ENCODE data around the gene CERS4. TPM values are rescaled to one million over a fixed set of nuclear protein-coding genes. Genes with fewer than 3 reads are reported as not detected.
"Not testable (repeated sequence)": the region's sequence is repeated elsewhere in the genome, so short reads cannot be mapped to it uniquely, and the experiment has no call there.

CERS4 gene
- total RNA-seq, 2 experiments from 2014 or later = 15.7 to 19.4 TPM

DNA sequence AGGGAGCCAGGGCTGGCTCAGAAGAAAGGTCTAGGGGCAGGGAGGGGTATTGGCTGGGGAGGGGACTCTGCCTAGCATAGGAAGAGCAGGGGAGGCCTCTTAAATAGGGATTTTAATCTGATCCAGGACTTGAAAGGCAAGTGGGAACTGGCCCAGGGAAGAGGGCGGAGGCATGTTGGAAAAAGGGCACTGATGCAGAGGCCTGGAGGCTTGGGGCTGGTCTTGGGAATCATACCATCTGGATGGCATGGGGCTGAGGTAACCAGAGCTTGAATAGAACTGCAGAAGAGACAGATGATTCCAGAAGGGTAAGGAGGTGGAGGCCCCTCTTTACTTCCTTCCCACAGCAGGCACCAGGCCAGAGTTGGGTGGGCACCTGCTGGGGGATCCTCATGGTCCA is 29.1 kb downstream of the CERS4 start:
- peaks cover 10% of the 10 kb centered on the region for H3K4me1 Mint-ChIP-seq (ENCODE audit: low read depth)
- DNase-seq = no peak
- intact Hi-C loops (cut with micrococcal nuclease) = no loop called here
- no peaks in the 10 kb centered on the region for H3K27me3 Mint-ChIP-seq (ENCODE audit: low read depth)
- H3K36me3 Mint-ChIP-seq (ENCODE audit: low read depth) = peaks cover 13% of the 10 kb centered on the region
- no peak overlapping the region for H3K27ac Mint-ChIP-seq
- CTCF ChIA-PET = interaction anchor here (0.5 to 0.6 kb wide), 2 partner anchors 15 to 236 kb away, joined by 3 read pairs; no protein-coding TSS in a partner anchor
- no peak overlapping the region for H3K4me3 Mint-ChIP-seq
- H3K9me3 Mint-ChIP-seq = peaks cover 12% of the 10 kb centered on the region

- H3K27me3 Mint-ChIP-seq (ENCODE audit: low read depth) = no peaks in the 10 kb centered on the region
- CTCF ChIA-PET = interaction anchor here (0.6 to 0.9 kb wide), 2 partner anchors 14 to 40 kb away, joined by 3 to 4 read pairs; no protein-coding TSS in a partner anchor
- peaks cover 14% of the 10 kb centered on the region for H3K9me3 Mint-ChIP-seq
- no peak overlapping the region for H3K4me3 Mint-ChIP-seq
- intact Hi-C loops (cut with micrococcal nuclease) = no loop called here
- no peak overlapping the region for H3K27ac Mint-ChIP-seq
- peaks cover 12% of the 10 kb centered on the region for H3K4me1 Mint-ChIP-seq (ENCODE audit: low read depth)
- no peak for DNase-seq
- peaks cover 16% of the 10 kb centered on the region for H3K36me3 Mint-ChIP-seq (ENCODE audit: low read depth)
Observed at GRCh38 chr19:8239528-8240273, 30.5 kb downstream of the CERS4 start.

GRCh38 chr19:8240274-8241229 is 31.4 kb downstream of the CERS4 start:
- no peaks in the 10 kb centered on the region for H3K27me3 Mint-ChIP-seq (ENCODE audit: low read depth)
- peaks cover 12% of the 10 kb centered on the region for H3K4me1 Mint-ChIP-seq (ENCODE audit: low read depth)
- H3K9me3 Mint-ChIP-seq = peaks cover 14% of the 10 kb centered on the region
- H3K36me3 Mint-ChIP-seq (ENCODE audit: low read depth) = peaks cover 16% of the 10 kb centered on the region
- H3K27ac Mint-ChIP-seq = no peak overlapping the region
- no peak overlapping the region for H3K4me3 Mint-ChIP-seq
- CTCF ChIA-PET = interaction anchor here (0.9 kb wide), 2 partner anchors 41 to 82 kb away, joined by 4 read pairs; no protein-coding TSS in a partner anchor
- peak; percentile 69 for DNase-seq
- intact Hi-C loops (cut with micrococcal nuclease) = no loop called here

- intact Hi-C loops (cut with micrococcal nuclease) = no loop called here
- no peaks in the 10 kb centered on the region for H3K27me3 Mint-ChIP-seq (ENCODE audit: low read depth)
- peaks cover 16% of the 10 kb centered on the region for H3K36me3 Mint-ChIP-seq (ENCODE audit: low read depth)
- no peak for DNase-seq
- H3K27ac Mint-ChIP-seq = peak overlapping the region; percentile 21
- peaks cover 14% of the 10 kb centered on the region for H3K9me3 Mint-ChIP-seq
- no peak overlapping the region for H3K4me3 Mint-ChIP-seq
- peaks cover 12% of the 10 kb centered on the region for H3K4me1 Mint-ChIP-seq (ENCODE audit: low read depth)
- CTCF ChIA-PET = no interaction called here
Observed at GRCh38 chr19:8241646-8242045, 32.5 kb downstream of the CERS4 start.

GRCh38 chr19:8242211-8242821 is 33.1 kb downstream of the CERS4 start:
- Mint-ChIP-seq H3K4me1 (ENCODE audit: low read depth) (peaks cover 12% of the 10 kb centered on the region), H3K27ac (no peak overlapping the region), H3K36me3 (ENCODE audit: low read depth) (peaks cover 16% of the 10 kb centered on the region), H3K27me3 (ENCODE audit: low read depth) (no peaks in the 10 kb centered on the region), H3K4me3 (no peak overlapping the region), H3K9me3 (peaks cover 14% of the 10 kb centered on the region)
- intact Hi-C loops (cut with micrococcal nuclease) = no loop called here
- no peak for DNase-seq
- CTCF ChIA-PET = interaction anchor here (0.8 kb wide), 1 partner anchor 10 kb away, joined by 3 read pairs; no protein-coding TSS in a partner anchor

DNA sequence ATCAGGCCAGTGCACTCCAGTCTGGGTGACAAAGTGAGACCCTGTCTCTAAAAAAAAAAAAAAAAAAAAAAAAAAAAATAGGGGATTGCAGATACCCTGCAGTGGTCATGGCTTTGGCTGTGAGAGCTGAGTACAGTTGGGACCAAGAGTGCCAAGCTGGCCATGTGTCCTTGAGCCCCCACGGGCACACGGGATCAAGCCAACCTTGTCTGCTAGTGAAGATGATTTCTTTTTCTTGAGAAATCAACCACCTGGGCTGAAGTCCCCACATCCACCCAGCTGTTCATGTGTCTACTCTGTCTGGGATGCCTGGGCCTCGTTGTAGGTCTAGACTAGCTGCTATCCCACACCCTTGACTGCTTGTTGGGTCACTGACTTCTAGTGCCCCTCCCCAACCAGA is 34.0 kb downstream of the CERS4 start:
- intact Hi-C loops (cut with micrococcal nuclease) = no loop called here
- Mint-ChIP-seq H3K27me3 (ENCODE audit: low read depth) (no peaks in the 10 kb centered on the region), H3K27ac (no peak overlapping the region), H3K9me3 (peaks cover 14% of the 10 kb centered on the region), H3K36me3 (ENCODE audit: low read depth) (peaks cover 17% of the 10 kb centered on the region), H3K4me3 (no peak overlapping the region), H3K4me1 (ENCODE audit: low read depth) (peaks cover 12% of the 10 kb centered on the region)
- no peak for DNase-seq
- CTCF ChIA-PET = interaction anchor here (0.6 kb wide), 2 partner anchors 94 to 118 kb away, joined by 3 to 4 read pairs; no protein-coding TSS in a partner anchor

DNA sequence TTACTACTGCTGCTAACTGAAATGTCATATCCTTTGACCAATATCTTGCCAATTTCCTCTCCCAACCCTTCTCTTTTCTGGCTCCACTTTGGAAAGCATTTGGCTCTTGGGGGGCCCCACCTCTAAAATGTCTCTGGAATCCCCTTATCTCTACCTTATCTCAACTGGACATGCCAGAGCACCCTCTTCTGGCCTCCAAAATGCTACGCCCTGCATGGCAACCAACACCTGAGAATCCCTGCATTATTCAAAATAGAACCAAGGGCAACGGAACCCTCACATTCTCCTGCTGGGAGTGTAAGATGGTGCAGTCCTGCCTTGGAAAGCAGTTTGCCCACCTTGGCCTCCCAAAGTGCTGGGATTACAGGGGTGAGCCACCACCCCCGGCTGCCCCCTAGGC is 35.3 kb downstream of the CERS4 start:
- Mint-ChIP-seq H3K4me1 (ENCODE audit: low read depth) (peaks cover 12% of the 10 kb centered on the region), H3K9me3 (peaks cover 14% of the 10 kb centered on the region), H3K36me3 (ENCODE audit: low read depth) (peaks cover 15% of the 10 kb centered on the region), H3K27me3 (ENCODE audit: low read depth) (no peaks in the 10 kb centered on the region), H3K4me3 (no peak overlapping the region), H3K27ac (no peak overlapping the region)
- peak; percentile 12 for DNase-seq
- intact Hi-C loops (cut with micrococcal nuclease) = no loop called here
- CTCF ChIA-PET = interaction anchor here (0.5 kb wide), 1 partner anchor 411 kb away, joined by 3 read pairs; no protein-coding TSS in a partner anchor

DNA sequence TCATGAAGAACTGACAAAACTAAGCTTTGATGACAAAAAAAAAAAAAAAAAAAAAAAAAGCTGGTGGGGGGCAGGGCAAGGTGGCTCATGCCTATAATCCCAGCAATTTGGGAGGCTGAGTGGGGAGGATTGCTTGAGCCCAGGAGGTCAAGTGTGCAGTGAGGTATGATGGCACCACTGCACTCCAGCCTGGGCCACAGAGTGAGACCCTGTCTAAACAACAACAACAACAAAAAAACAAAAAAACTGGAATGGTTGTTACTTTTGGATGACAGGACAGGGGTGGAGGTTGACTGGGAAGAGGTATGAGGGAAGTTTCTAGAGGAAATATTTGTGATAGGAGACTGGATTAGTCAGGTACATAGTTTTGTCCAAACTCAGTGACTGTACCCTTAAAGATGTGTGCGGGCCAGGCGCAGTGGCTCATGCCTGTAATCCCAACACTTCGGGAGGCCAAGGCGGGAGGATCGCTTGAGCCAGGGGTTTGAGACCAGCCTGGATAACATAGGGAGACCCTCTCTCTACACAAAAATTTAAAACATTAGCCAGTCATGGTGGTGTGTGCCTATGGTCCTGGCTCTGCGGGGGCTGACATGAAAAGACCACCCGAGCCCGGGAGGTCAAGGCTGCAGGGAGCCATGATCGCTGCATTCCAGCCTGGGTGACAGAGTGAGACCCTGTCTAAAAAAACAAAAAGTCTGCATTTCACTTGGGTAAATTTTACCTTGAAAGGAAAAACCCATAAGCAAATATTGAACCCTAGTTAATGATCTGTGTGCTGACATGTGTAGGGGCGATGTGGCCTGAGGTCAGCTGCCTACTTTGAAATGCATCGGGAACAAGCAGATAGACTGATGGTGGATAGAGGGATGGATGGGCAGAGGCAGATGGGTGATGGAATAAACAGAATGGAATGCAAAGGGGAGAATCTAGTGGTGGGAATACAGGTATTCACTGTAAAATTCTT is 37.0 kb downstream of the CERS4 start:
- peaks cover 2% of the 10 kb centered on the region for H3K4me1 Mint-ChIP-seq (ENCODE audit: low read depth)

GRCh38 chr19:8247129-8247890 is 38.1 kb downstream of the CERS4 start:
- H3K27me3 Mint-ChIP-seq (ENCODE audit: low read depth); H3K27ac Mint-ChIP-seq; H3K4me1 Mint-ChIP-seq (ENCODE audit: low read depth); intact Hi-C loops (cut with micrococcal nuclease); DNase-seq; H3K4me3 Mint-ChIP-seq: not testable (repeated sequence)
- Mint-ChIP-seq H3K36me3 (ENCODE audit: low read depth) (peaks cover 12% of the 10 kb centered on the region), H3K9me3 (peaks cover 11% of the 10 kb centered on the region)
- CTCF ChIA-PET = interaction anchor here (0.7 kb wide), 1 partner anchor 35 kb away, joined by 3 read pairs; no protein-coding TSS in a partner anchor

More for the DNA sequence above, 37.0 kb downstream of the CERS4 start:
- Mint-ChIP-seq H3K27ac (no peak overlapping the region), H3K4me3 (no peak overlapping the region), H3K27me3 (ENCODE audit: low read depth) (no peaks in the 10 kb centered on the region), H3K36me3 (ENCODE audit: low read depth) (peaks cover 15% of the 10 kb centered on the region), H3K9me3 (peaks cover 14% of the 10 kb centered on the region)
- no peak for DNase-seq
- intact Hi-C loops (cut with micrococcal nuclease) = no loop called here
- CTCF ChIA-PET = interaction anchor here (0.7 kb wide), 1 partner anchor 34 kb away, joined by 3 read pairs; no protein-coding TSS in a partner anchor

DNA sequence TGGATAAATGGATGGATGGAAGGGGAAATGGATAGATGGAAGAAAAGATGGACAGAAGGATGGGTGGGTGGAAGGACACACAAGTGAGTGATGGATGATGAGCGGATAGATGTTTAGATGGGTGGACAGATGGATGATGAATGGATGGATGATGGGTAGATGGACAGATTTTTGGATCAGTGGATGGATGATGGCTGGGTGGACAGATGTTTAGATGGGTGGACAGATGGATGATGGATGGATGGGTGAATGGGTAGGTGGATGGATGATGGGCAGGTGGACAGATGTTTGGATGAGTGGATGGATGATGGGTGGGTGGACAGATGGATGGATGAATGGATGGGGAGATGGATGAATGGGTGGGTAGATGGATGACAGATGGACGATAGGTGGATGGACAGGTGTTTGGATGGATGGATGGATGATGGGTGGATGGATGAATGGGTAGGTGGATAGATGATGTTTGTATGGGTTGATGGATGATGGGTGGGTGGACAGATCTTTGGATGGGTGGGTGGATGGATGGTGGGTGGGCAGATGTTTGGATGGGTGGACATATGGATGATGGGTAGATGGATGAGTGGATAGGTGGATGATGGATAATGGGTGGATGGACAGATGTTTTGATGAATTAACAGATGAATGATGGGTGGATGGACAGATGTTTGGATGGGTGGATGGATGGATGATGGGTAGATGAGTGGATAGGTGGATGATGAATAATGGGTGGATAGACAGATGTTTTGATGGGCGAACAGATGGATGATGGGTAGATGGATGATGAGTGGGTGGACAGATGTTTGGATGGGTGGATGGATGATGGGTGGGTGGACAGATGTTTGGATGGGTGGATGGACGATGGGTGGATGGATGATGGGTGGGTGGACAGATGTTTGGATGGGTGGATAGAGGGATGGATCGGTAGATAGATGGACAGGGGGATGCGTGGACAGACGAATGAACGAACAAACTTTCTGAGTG is 39.5 kb downstream of the CERS4 start:
- no peak overlapping the region for H3K27ac Mint-ChIP-seq
- DNase-seq = no peak
- peaks cover 2% of the 10 kb centered on the region for H3K4me1 Mint-ChIP-seq (ENCODE audit: low read depth)
- peaks cover 4% of the 10 kb centered on the region for H3K36me3 Mint-ChIP-seq (ENCODE audit: low read depth)
- intact Hi-C loops (cut with micrococcal nuclease) = no loop called here
- CTCF ChIA-PET = no interaction called here
- no peaks in the 10 kb centered on the region for H3K9me3 Mint-ChIP-seq
- no peaks in the 10 kb centered on the region for H3K27me3 Mint-ChIP-seq (ENCODE audit: low read depth)
- no peak overlapping the region for H3K4me3 Mint-ChIP-seq

All from activated naive CD4-positive, alpha-beta T cell treated with anti-CD3 and anti-CD28 coated beads for 36 hours (primary cell).